ENCODE data around the gene PRDM13.
"Not testable (repeated sequence)": the region's sequence is repeated elsewhere in the genome, so short reads cannot be mapped to it uniquely, and the experiment has no call there.

Gene PRDM13

GRCh38 chr6:99604166-99605073 is 2.2 kb upstream of the PRDM13 start:
- no peak for DNase-seq

DNA sequence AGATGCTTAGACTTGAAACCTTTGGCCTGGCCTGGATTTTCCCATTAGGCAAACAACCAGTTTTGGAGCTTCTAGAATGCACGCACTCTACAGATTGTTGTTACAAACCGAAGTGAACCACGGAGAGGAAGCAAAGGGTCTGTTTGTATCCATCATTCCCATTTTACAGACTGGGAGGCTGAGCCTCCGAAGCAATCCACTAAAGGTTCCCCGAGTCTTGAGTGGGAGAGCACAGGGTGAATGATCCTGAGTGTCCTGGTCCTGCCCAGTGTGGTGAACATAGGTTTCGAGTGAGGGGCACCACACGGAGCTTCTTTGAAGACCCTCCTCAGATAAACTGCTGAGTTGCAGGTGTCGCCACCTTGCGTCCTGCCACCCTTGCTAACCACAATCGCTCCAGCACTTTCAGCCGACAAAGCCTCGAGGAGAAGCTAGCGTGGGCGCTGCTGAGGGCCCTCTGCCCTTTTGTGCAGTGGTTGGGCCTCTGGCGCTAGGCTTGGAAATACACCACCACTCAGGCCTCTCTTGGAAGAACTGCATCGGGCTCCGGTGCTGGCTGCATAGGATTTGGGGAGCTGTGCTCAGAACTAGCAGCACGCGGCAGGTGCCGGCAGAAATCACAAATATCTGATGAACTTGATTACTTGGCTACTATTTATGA is 1.4 kb upstream of the PRDM13 start:
- no peak for DNase-seq

GRCh38 chr6:99605911-99606655 is 550 bp upstream of the PRDM13 start:
- no peak for DNase-seq

DNA sequence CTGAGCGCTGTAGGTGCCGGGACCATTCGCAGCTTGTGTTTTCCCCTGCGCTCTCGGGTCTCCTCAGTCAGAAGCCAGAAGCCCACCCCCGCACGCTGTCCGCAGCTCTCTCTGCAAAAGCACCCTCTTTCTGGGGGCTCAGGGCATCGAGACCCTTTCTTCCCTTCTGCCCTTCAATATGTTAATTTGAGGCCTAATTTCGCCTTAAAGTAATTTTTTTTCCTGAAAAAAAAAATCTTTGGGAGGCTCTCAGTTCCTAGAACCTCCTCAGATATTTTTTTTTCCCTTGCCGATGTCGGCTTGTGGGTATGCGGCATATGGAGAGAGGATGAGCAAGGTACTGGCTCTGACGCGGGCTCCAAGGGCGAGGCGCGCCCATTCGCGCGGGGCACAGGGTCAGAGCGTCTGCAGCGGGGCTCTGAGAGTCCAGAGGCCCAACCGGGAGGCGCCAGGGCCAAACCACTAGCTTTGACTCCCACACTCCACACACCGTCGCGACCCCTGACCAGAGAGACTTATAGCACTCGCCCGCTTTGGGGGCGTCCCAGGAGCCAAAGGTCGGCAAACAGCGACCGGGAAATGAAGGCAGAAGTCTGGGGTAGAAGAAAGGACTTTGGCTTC is 893 bp downstream of the PRDM13 start:
- DNase-seq, result no peak

- DNase-seq, result no peak
These were observed 1.6 kb downstream of the PRDM13 start for GRCh38 chr6:99608059-99608885.

DNA sequence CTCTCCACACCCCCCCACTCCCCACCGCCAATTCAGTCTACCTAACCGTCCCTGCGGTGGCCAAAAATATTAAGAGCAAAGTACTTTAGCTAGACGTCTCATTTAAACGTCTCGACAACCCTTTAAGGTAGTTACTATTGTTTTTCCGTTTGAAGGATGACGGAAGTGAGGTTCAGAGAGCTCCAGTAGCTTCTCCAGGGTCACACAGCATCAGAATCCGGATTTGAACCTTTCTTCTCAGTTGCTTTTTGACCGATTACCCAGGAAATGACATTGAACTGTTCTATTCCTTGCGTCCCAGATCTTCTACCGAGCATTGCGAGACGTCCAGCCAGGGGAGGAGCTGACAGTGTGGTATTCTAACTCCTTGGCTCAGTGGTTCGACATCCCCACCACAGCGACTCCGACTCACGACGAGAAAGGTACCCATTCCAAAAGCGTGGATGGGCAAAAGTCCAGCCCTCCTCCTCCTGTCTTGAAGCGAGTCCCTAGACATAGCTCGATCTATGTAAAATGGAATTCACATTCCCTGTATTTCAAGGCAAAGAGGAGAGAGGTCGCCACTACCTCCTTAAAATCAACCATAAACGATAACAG is 2.4 kb downstream of the PRDM13 start:
- no peak for DNase-seq

- no peak for DNase-seq
These were observed 3.4 kb downstream of the PRDM13 start for GRCh38 chr6:99609905-99610489.

DNA sequence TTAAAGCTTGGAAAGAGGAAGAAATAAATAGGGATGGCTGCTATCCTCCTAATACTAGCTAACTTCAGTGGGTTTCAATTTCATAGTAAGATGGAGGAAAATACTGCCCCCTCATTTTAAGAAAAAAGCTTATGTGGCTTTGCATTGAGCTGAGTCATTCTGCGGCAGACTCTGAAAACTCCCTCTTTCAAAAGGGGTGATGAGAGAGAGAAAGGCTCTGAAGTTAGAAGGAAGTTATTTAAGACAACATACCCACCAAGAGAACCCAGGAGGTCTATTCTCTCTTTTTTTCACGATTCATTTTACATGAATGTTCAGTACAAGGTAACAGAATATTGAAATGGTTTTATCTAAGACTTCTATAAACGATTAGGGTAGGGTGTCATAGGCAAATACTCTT is 4.5 kb downstream of the PRDM13 start:
- peak; percentile 59 for DNase-seq

DNA sequence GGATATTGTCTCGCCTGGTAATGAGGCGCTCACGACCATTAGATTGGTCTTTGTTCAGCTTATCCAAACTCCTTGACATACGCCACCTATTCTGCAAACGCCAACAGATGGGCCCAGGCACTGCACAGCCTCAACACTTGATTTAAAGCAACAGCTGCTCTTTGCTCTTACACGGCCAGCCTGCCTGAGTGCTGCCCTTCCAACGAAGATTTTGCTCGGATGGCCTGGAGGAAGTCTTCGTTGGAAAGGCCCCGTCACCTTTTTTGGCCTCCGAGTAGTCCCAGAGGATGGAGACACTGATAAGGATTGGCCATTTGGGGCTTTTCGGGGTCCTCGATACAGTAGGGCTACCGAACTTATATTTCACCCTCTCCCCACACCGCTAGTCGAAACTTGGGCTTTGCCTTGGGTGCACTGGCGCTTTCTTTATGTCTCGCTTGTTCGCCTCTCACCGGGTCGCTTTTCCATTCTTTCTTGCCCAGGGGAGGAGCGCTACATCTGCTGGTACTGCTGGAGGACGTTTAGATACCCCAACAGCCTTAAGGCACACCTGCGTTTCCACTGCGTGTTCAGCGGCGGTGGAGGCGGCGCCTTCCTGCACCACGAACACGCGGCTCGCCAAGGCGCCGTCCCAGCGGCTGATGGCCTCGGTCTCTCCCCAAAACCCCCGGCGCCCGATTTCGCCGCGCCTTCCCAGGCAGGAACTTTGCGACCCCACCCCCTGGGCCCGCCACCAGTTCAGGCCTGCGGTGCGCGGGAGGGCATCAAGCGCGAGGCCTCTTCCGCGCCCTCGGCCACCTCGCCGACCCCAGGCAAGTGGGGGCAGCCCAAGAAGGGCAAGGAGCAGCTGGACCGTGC is 6.1 kb downstream of the PRDM13 start:
- no peak for DNase-seq

DNA sequence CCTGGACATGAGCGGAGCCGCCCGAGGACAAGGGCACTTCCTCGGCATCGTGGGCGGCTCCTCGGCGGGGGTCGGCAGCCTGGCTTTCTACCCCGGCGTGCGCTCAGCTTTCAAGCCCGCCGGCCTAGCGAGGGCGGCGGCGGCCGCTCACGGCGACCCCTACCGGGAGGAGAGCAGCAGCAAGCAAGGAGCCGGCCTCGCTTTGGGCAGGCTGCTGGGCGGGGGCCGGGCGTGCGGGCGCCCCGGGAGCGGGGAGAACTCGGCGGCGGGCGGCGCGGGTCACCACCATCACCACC is 6.7 kb downstream of the PRDM13 start:
- DNase-seq, result peak; percentile 39

- peak; percentile 21 for DNase-seq
These were observed 7.2 kb downstream of the PRDM13 start for GRCh38 chr6:99613705-99614429.

- no peak for DNase-seq
These were observed 8.0 kb downstream of the PRDM13 start for GRCh38 chr6:99614430-99615186.

DNA sequence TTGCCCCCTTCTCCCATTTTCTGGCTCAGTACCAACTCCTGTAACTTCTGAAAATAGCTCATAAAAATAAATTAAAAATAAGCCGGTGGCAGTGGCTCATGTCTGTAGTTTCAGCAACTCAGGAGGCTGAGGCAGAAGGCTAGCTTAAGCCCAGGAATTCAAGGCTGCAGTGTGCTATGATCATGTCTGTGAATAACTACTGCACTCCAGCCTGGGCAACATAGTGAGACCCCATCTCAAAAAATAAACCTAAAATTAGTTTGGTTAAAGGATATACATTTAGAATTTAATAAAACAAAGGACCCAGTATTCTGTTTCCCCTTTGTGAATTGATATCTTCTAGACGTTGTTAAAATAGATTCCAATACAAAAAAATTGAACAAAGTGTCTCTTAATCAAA is 10.5 kb downstream of the PRDM13 start:
- no peak for DNase-seq

GRCh38 chr6:99618649-99619408 is 12.2 kb downstream of the PRDM13 start:
- DNase-seq, result no peak

DNA sequence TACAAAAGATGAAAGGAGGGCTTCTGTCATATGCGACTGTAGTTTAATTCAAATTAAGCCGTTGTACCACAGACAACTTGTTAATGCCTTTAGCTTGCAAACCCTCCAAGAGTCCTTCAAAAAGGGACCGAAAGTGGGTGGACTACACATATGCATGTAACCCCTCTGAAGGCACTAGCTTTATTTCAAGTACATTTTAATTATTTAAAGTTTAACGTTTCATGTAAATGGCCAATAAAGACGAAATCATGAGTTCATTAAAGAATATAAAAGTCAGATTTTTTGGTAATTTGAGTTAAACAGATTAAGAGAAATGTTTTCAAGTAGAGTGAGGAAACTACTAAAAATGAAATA is 12.8 kb downstream of the PRDM13 start:
- DNase-seq, result no peak

GRCh38 chr6:99622044-99622443 is 15.4 kb downstream of the PRDM13 start:
- DNase-seq, result not testable (repeated sequence)

GRCh38 chr6:99629293-99629692 is 22.7 kb downstream of the PRDM13 start:
- no peak for DNase-seq

DNA sequence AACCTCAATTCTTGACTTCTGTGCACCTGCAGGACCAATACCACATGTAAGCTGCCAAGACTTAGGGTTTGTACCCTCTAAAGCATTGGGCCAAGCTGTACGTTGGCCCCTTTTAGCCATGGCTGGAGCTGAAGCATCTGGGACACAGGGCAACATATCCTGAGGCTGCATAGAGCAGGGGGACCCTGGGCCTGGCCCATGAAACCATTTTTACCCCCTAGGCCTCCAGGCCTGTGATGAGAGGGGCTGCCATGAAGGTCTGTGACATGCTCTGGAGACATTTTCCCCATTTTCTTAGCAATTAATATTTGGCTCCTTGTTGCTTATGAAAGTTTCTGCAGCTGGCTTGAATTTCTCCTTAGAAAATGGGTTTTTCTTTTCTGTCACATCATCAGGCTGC is 31.0 kb downstream of the PRDM13 start:
- DNase-seq, result no peak
